ENCODE measurements around the gene C7orf25.

Gene C7orf25

DNA sequence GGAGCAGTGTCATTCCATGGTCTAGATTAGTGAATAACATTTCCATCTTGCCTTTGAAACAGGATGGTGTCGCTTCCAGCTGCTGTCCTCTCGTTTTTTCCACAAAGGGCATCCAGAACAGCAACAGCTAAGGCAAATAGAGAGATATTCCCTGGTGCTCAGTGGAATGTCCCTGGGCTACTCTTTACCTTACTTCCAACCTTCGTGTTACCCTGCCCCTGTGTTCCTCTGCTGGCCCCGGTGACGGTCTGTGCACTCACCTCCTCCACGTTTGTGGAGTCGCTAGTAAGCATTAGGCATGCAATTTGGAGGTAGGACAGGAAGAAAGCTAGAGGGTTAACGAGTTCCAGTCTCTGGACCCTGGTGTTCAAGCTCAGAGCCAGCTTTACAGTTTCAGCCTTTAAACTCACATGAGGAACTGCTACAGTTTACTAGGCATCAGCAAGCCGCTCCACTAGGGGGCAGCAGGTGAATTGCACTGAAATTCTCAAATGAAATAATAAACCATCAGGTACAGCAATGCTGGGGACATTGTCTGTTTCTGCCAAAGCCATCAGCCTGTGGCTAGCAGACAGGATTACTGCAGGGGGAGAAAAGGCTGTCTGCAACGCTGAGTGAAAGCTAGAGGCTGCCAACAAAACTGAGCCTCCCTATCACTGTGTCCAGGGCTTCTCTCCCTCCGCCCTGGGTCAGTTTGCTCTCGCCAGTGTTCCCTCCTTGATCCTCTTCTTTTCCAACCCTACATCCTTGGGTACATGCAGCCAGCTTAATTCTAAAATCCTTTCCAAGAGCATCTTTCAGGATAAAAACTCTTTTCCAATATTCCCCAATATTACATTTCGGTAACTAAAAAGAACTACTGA lies 29.3 kb upstream of the C7orf25 start:
- H3K27me3 ChIP-seq (ENCODE audit: control insufficient read depth, insufficient read depth, low read length): no peaks in the 10 kb centered on the region
- no peaks in the 10 kb centered on the region for H3K9me3 ChIP-seq (replicated peaks; ENCODE audit: low read length)
- peaks cover 14% of the 10 kb centered on the region for H3K36me3 ChIP-seq (ENCODE audit: insufficient read depth, low read length)
- no peaks in the 10 kb centered on the region for H3K4me1 ChIP-seq (ENCODE audit: control insufficient read depth, insufficient read depth, low read length)
- H3K9ac ChIP-seq (ENCODE audit: low read depth, low read length): no peak overlapping the region
- no peak overlapping the region for H3K4me3 ChIP-seq (ENCODE audit: low read length)
- H3K4me2 ChIP-seq (ENCODE audit: low read length): no peak overlapping the region

GRCh38 chr7:42939457-42940240 lies 27.8 kb upstream of the C7orf25 start:
- Histone ChIP-seq H3K4me1 (ENCODE audit: control insufficient read depth, insufficient read depth, low read length) (no peaks in the 10 kb centered on the region), H3K4me3 (ENCODE audit: low read length) (no peak overlapping the region), H3K4me2 (ENCODE audit: low read length) (no peak overlapping the region), H3K27me3 (ENCODE audit: control insufficient read depth, insufficient read depth, low read length) (no peaks in the 10 kb centered on the region), H3K9me3 (replicated peaks; ENCODE audit: low read length) (no peaks in the 10 kb centered on the region), H3K9ac (ENCODE audit: low read depth, low read length) (no peak overlapping the region), H3K36me3 (ENCODE audit: insufficient read depth, low read length) (peaks cover 29% of the 10 kb centered on the region)

DNA sequence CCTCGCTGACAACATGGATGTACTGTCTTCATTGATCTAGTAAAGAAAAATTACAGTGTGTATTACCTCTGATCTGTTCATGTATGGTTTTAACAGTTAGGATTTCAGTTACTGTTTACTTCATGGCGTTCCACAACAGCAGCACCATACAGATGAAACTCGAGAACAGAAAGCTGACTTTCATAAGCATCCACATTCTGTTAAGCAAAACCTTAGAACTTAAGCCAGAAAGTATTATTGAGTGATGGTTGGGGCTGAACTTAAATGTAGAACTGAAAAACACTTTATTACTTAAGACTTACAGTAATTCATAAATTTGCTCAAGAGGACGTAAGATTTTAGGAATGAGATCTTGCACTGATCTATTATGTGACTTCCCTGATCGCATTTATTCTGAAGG lies 24.0 kb upstream of the C7orf25 start:
- Histone ChIP-seq H3K9ac (ENCODE audit: low read depth, low read length) (no peak overlapping the region), H3K4me3 (ENCODE audit: low read length) (no peak overlapping the region), H3K4me2 (ENCODE audit: low read length) (no peak overlapping the region), H3K27me3 (ENCODE audit: control insufficient read depth, insufficient read depth, low read length) (no peaks in the 10 kb centered on the region), H3K4me1 (ENCODE audit: control insufficient read depth, insufficient read depth, low read length) (peaks cover 10% of the 10 kb centered on the region), H3K36me3 (ENCODE audit: insufficient read depth, low read length) (peaks cover 29% of the 10 kb centered on the region), H3K9me3 (replicated peaks; ENCODE audit: low read length) (no peaks in the 10 kb centered on the region)

GRCh38 chr7:42934291-42934690 lies 22.4 kb upstream of the C7orf25 start:
- no peak overlapping the region for H3K4me3 ChIP-seq (ENCODE audit: low read length)
- H3K9me3 ChIP-seq (replicated peaks; ENCODE audit: low read length): no peaks in the 10 kb centered on the region
- H3K36me3 ChIP-seq (ENCODE audit: insufficient read depth, low read length): peaks cover 31% of the 10 kb centered on the region
- no peak overlapping the region for H3K9ac ChIP-seq (ENCODE audit: low read depth, low read length)
- no peaks in the 10 kb centered on the region for H3K27me3 ChIP-seq (ENCODE audit: control insufficient read depth, insufficient read depth, low read length)
- H3K4me1 ChIP-seq (ENCODE audit: control insufficient read depth, insufficient read depth, low read length): peaks cover 26% of the 10 kb centered on the region
- H3K4me2 ChIP-seq (ENCODE audit: low read length): peak overlapping the region; percentile 34

DNA sequence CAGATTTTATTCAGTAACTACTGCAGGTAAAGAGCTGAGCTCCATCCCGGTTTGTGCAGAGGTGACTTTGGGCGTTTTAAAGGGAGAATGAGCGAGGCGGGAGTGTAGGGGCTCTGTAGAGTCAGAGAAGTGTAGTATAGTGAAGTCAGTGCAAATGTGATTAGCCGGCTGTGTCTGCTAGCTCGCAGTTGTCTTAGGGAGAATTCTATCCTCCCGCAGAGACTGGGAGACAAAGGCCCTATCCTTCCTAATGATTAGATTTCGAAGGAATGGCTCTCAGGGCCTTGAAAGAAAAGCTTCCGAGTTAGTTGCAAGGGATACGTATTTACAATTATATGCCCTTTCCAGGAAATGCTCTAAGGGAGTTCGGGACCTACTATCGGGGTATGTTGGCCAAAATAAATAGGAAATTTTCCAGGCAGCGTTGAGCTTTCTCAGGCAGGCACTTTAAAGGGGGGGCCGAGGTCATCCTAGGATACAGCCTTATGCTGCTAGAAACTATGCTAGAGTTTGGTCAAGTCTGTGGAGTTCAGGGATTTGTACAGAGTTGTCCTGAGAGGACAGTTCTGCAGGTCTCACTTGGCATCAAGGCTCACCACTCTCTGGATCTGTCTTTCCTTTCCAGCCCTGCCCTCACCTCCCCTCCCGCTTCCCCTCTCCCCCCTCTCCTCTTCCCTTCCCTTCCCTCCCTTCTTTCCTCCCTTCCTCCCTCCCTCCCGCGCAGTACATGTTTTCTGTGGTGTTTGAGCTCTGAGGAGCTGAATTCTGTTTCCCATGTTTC lies 21.1 kb upstream of the C7orf25 start:
- Histone ChIP-seq H3K27me3 (ENCODE audit: control insufficient read depth, insufficient read depth, low read length) (no peaks in the 10 kb centered on the region), H3K4me2 (ENCODE audit: low read length) (peak overlapping the region; percentile 79), H3K4me1 (ENCODE audit: control insufficient read depth, insufficient read depth, low read length) (peaks cover 28% of the 10 kb centered on the region), H3K9ac (ENCODE audit: low read depth, low read length) (peak overlapping the region; percentile 91), H3K36me3 (ENCODE audit: insufficient read depth, low read length) (peaks cover 21% of the 10 kb centered on the region), H3K9me3 (replicated peaks; ENCODE audit: low read length) (no peaks in the 10 kb centered on the region), H3K4me3 (ENCODE audit: low read length) (peak overlapping the region; percentile 97)

GRCh38 chr7:42931834-42932651 lies 20.2 kb upstream of the C7orf25 start, which contains the start of the genes MRPL32 and PSMA2:
TSS of gene MRPL32 (plus strand) at chr7:42932376. CDS start at chr7:42932387, 11 bp downstream.
TSS of gene PSMA2 (minus strand) at chr7:42932174. CDS start at chr7:42932158, 16 bp downstream.
- Histone ChIP-seq H3K27me3 (ENCODE audit: control insufficient read depth, insufficient read depth, low read length) (no peaks in the 10 kb centered on the region), H3K36me3 (ENCODE audit: insufficient read depth, low read length) (peaks cover 19% of the 10 kb centered on the region), H3K9me3 (replicated peaks; ENCODE audit: low read length) (no peaks in the 10 kb centered on the region), H3K4me3 (ENCODE audit: low read length) (peak within 1 kb of the TSS; percentile 97), H3K4me2 (ENCODE audit: low read length) (peak within 1 kb of the TSS; percentile 88), H3K9ac (ENCODE audit: low read depth, low read length) (peak within 1 kb of the TSS; percentile 92), H3K4me1 (ENCODE audit: control insufficient read depth, insufficient read depth, low read length) (peaks cover 28% of the 10 kb centered on the region)

GRCh38 chr7:42931447-42931833 lies 19.6 kb upstream of the C7orf25 start:
- Histone ChIP-seq H3K9ac (ENCODE audit: low read depth, low read length) (peak overlapping the region; percentile 92), H3K36me3 (ENCODE audit: insufficient read depth, low read length) (peaks cover 19% of the 10 kb centered on the region), H3K9me3 (replicated peaks; ENCODE audit: low read length) (no peaks in the 10 kb centered on the region), H3K4me2 (ENCODE audit: low read length) (peak overlapping the region; percentile 88), H3K4me1 (ENCODE audit: control insufficient read depth, insufficient read depth, low read length) (peaks cover 28% of the 10 kb centered on the region), H3K27me3 (ENCODE audit: control insufficient read depth, insufficient read depth, low read length) (no peaks in the 10 kb centered on the region), H3K4me3 (ENCODE audit: low read length) (peak overlapping the region; percentile 97)

DNA sequence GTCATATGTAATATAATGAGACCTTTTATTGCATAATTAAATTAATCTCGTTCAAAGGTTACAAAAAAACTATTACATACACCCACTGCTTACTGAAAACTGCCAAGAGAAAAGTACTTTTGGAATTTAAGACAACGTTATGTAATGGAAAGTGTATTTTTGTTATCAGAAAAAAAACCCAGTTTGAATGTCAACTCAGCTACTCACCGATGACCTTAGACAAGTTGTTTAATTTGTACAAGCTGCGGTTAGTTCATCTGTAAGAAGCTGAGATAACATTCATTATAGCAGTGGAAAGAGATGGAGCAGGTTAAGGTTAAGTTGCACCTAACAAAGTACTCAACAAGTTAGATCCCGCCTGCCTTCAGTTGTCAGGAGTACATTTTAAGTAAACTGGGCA lies 19.0 kb upstream of the C7orf25 start:
- Histone ChIP-seq H3K27me3 (ENCODE audit: control insufficient read depth, insufficient read depth, low read length) (no peaks in the 10 kb centered on the region), H3K4me2 (ENCODE audit: low read length) (peak overlapping the region; percentile 88), H3K36me3 (ENCODE audit: insufficient read depth, low read length) (peaks cover 19% of the 10 kb centered on the region), H3K9me3 (replicated peaks; ENCODE audit: low read length) (no peaks in the 10 kb centered on the region), H3K9ac (ENCODE audit: low read depth, low read length) (peak overlapping the region; percentile 92), H3K4me1 (ENCODE audit: control insufficient read depth, insufficient read depth, low read length) (peaks cover 28% of the 10 kb centered on the region), H3K4me3 (ENCODE audit: low read length) (peak overlapping the region; percentile 97)

DNA sequence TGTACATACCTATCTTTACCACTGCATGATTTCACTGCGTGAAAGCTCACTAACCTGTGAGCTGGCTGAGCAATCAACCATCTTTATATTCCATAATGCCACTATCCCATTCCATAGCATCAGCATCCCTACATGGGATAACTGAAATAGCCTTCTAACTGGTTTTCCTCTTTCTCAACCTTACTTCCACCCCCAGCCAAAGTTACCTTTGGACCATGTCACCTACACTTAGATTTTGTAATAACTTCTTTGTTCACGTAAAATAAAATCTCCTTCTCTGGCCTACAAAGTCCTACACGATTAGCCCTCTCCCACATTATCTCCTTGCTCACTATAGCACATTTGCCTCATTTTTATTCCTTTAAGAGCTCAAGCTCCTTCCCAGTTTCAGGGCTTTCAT lies 17.6 kb upstream of the C7orf25 start:
- Histone ChIP-seq H3K9ac (ENCODE audit: low read depth, low read length) (no peak overlapping the region), H3K36me3 (ENCODE audit: insufficient read depth, low read length) (peaks cover 21% of the 10 kb centered on the region), H3K4me2 (ENCODE audit: low read length) (peak overlapping the region; percentile 88), H3K4me1 (ENCODE audit: control insufficient read depth, insufficient read depth, low read length) (peaks cover 28% of the 10 kb centered on the region), H3K27me3 (ENCODE audit: control insufficient read depth, insufficient read depth, low read length) (no peaks in the 10 kb centered on the region), H3K9me3 (replicated peaks; ENCODE audit: low read length) (no peaks in the 10 kb centered on the region), H3K4me3 (ENCODE audit: low read length) (no peak overlapping the region)

DNA sequence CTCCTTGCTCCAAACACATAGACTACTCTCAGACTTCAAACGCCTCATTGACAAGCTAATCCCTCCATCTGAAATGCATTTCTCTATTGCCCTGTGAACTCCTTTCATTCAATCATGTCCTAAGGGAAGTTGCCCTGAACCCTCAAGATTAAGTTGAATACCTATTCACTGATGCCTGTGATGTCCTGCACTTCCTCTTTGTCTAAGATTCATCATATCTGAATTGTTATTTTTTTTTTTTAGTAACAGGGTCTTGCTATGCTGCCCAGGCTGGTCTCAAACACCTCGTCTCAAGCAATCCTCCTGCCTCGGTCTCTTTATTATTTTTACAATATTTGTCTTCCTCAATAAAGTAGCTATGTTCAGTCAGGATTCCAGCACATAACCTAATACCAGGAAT lies 16.9 kb upstream of the C7orf25 start:
- Histone ChIP-seq H3K36me3 (ENCODE audit: insufficient read depth, low read length) (peaks cover 26% of the 10 kb centered on the region), H3K9me3 (replicated peaks; ENCODE audit: low read length) (no peaks in the 10 kb centered on the region), H3K27me3 (ENCODE audit: control insufficient read depth, insufficient read depth, low read length) (no peaks in the 10 kb centered on the region), H3K9ac (ENCODE audit: low read depth, low read length) (no peak overlapping the region), H3K4me2 (ENCODE audit: low read length) (peak overlapping the region; percentile 88), H3K4me1 (ENCODE audit: control insufficient read depth, insufficient read depth, low read length) (peaks cover 24% of the 10 kb centered on the region), H3K4me3 (ENCODE audit: low read length) (no peak overlapping the region)

All from skeletal muscle satellite cell (primary cell).